Measurements from ENCODE around the gene DELE1. TPM values are rescaled to one million over a fixed set of nuclear protein-coding genes. Genes with fewer than 3 reads are reported as not detected.

The DELE1 gene
- polyA plus RNA-seq, 1 donor, result 91.3 TPM

DNA sequence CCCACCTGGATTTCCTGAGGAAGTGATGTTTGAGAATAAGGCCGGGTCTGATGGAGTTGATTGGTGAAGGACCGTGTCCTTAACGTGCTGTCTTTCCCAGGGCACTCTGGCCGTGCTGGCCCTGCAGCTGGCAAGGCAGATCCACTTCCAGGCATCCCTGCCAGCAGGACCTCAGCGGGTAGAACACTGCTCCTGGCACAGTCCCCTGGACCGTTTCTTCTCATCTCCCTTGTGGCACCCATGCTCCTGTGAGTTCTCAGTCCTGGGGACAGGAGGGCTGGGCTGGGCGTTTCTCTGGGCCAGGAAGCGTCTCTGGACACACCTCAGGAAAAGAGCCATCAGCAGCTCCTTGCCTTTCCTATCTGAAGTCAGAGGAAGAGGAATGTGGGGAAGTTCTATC, 4.4 kb downstream of the DELE1 start:
- DNase-seq, result no peak

DNA sequence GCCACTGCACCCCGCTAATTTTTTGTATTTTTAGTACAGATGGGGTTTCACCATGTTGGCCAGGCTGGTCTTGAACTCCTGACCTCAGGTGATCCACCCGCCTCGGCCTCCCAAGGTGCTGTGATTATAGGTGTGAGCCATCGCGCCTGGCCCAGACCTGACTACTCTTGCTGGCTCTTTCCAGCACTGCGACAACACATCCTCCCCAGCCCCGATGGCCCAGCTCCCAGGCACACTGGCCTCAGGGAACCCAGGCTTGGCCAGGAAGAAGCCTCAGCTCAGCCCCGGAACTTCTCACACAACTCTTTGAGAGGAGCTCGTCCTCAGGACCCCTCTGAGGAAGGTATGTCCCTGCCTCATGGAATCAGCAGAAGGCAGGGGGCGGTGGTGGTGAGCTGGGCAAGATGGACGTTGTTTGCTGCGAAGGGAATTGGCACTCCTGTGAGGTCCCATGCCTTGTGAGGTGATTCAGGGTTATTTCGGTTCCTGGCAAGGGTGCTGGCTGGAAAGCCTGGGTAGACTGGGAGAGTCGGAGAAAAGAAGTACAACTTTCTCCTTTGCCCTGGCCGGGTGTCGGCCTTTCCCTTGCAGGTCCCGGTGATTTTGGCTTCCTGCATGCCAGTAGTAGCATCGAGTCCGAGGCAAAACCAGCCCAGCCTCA, 5.9 kb downstream of the DELE1 start:
- DNase-seq, result no peak

DNA sequence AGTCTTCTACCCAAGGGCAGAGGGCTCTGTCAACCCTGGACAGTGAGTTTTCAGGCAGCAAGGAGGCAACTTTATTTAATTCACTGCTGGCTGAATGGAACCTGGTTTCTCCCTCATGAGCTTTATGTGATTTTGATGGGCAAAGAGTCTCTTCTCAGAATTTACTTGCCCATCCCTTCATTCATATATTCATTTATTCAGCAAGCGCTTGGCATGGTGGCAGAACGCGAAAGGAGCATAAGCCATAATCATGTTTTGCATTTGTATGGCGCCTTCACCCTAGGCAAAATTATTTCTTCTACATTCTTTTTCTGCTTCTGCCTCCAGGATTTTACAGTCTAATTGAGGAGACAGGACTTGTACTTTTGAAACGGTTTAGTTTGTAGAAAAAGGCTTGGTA, 8.0 kb downstream of the DELE1 start:
- DNase-seq, result no peak

DNA sequence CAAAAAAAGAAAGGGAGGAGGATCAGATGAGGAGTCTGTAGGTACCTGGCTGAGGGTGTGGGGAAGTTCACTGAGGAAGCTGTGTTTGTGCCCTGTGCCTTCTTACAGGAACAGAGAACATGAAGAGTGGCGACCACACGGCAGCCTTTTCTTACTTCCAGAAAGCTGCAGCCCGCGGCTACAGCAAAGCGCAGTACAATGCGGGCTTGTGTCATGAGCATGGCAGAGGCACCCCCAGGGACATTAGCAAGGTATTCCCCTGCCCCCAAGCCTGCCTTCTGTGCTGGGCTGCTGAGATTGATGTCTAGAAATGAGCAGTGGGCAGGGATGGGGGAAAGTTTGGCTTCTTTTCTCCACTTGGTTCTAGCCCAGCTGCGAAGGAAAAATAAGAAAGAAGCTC, 9.5 kb downstream of the DELE1 start:
- no peak for DNase-seq

DNA sequence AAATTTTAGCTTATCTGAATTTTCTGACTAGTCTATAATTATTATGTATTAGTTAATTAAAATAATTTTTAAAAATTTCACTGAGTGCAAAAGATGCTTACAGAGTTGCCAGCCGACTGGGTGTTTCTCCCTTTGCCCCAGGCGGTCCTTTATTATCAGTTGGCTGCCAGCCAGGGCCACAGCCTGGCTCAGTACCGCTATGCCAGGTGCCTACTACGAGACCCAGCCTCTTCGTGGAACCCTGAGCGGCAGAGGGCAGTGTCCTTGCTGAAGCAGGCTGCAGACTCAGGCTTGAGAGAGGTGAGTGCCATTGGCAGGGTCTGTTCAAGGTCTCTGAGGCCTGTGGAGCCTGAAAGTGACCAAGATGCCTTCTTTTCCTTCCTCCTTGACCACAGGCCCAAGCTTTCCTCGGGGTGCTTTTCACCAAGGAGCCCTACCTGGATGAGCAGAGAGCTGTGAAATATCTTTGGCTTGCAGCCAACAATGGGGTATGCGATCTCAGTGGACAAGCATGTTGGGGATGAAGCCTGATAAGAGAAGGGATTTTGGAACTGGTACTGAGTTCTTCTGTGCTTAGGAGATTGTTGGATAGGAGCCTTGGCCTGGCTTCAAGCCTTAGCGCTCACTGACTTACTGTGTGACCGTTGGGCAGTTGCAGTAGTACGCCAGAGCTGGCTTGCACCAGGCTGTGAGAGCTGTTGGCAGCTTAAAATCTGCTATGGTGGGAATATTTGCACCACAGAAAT, 10.6 kb downstream of the DELE1 start:
- DNase-seq, result no peak

DNA sequence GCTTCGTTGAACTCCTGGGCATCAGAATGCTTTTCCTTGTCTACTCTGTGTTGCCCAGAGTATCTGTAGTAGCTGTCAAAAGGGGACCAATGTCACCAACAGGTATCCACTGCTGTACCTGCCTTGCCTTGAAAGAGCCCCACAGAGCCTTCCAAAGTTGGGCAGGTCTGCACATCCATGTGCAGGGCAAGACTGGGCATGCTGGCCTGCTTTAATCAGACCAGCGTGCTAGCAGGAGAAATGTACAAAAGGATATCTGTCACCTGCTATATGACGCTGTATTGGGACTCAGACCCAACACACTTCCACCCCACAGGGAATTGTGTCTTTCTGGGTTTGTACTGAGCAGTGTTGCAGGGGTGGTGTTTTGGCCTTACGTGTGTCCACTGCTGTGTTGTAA, 11.9 kb downstream of the DELE1 start:
- DNase-seq, result no peak

DNA sequence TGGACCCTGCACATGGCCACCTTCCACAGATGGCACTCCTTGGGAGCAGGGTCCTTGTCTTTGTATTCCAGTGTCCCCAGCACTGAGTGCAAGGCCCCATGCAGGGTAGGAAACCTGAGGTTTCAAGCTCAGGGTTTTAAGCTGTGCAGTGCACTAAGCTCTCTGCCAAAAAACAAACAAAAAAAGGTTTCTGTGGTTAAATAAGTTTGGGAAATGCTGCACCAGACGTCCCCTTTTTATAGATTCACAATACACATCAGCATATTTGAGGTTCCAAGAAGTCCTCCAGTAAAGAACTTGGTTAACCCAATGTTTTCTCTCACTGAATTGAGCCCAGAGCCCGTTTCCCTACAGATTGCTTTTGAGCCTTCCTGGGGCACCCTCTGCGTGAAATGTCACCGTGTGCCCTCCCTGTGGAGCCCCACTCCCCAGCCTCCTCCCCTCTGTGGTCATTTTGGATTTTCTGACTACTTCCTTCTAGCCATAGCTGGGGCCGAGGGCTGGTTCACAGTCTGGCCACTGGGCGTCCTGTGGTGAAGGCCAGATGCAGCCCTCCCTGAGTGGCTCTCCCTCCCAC, 17.1 kb downstream of the DELE1 start:
- DNase-seq, result no peak

DNA sequence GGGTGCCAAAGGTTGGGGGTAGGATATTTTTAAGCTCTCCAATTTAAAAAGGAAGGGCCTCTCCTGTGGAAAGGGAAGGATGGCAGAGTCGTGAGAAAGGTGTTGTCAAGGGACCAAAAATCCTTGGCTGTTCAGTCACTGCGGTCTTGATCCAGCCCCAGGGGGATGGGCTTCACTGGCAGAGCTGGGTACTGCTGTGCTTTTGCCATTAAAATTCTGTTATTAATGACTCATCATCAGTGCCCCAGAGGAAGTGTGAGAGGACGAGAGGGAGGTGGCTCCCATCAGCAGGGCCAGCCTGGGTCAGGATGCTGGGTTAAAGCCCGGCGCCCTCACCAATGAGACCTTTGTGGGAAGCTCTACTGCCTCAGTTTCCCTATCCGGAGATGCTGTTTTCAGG, 17.6 kb downstream of the DELE1 start:
- DNase-seq, result no peak

DNA sequence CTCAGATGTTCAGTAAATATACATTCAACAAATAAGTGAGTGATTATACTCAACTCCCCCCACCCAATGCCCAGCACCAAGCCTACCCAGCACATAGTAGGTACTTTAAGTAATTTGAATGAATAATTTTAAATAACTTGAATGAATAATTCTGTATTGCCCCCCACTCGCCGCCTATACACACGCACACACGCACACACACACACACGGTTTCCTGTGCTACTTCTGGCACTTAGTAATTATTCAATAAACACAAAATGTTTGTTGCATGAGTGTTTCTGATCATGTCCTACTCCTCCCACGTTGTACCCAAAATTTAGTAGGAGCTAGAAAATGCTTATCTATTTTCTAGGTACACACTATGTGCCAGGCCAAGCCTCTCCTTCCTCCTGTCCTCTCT, 18.1 kb downstream of the DELE1 start:
- DNase-seq, result no peak

DNA sequence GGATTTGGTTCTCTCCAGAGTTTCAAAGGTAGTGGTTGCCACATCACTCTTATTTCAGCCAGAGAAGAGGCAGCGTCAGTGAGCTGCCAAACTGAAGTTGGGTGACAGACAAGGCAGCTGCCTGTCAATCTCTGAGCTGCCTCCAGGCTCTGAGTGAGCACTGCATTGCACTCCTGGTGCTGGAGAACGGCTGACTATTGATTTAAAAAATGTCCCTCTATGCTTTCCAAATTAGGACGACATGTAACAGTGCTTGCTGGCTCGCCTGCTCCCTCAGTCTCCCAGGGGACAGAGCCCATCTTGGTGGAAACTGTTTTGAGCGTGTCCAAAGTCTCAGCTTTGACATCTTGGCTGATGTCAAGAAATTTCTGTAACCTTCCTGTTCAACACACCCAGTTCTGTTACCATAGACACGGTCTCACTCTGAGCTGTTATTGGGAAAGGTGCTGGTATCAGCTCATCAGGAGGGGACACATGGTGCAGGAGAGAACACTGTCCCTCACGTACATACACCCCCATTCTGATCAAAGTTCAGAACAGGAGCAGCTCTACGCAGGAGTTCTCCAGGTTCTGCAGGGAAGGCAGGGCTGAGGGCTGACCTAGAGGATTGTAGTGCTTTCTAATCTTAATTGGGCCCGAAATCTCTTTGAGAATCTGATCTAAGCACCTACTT, 18.6 kb downstream of the DELE1 start:
- DNase-seq, result no peak

DNA sequence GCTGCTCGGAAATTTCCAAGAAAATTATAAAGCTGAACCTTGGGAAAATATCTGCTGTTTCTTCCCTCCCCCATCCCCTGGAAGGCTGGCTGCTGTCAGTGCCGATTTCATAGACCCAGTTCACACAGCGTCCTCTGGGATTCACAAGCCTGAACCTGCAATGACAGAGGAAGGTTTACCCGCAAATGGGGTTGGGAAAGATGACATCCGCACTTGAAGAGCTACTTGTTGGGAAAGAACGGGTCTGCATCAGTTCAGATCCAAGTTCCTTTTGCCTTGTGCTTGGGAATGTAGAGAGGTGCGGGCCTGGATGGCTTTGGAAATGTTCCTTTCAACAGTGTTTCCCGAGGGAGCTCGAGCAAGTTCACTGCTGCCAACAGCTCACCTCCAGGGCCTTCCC, 20.4 kb downstream of the DELE1 start:
- no peak for DNase-seq

DNA sequence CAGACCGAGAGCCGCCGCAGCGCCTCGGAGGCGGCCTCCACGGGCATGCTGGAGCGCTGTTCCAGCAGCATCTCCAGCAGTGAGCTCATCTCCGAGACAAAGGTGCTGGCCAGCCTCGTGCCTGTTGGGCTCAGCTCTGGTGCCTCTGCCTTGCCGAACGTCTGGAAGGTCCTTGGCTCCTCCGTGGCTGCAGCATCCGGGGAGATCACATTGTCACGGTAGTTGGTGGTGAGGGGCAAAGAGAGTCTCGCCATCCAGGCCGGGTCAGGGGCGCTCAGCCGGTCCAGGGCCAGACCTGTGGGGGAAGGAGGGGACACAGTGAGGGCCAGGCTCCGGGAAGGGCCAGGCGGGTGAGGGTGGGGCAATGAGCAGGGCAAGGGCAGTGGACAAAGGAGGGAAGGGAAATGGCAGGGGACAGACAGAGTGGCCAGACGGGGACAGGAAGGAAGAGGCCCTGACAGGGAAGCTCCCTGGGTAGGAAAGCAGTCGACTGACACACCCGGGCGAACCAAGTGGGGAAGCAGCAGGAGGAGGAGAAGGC, 21.9 kb downstream of the DELE1 start:
- peak; percentile 38 for DNase-seq

DNA sequence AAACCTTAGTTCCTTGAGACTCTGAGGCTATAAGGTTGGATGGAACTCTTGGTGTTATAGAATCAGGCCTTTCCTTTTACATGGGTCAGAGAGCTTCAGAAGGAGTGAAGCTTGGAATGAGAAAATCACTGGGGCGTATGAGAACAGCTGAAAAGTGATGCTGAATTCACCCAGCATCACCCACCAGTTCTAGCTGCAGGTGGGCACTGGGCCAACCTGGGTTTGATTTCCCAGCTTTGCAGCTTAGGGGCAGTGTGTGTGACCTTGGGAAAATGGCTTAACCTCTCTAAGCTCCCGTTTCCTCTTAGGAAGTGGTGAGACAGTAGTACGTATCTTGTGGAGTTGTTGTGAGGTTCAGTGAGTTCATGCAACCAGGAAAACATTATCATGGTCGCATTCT, 23.6 kb downstream of the DELE1 start:
- no peak for DNase-seq

DNA sequence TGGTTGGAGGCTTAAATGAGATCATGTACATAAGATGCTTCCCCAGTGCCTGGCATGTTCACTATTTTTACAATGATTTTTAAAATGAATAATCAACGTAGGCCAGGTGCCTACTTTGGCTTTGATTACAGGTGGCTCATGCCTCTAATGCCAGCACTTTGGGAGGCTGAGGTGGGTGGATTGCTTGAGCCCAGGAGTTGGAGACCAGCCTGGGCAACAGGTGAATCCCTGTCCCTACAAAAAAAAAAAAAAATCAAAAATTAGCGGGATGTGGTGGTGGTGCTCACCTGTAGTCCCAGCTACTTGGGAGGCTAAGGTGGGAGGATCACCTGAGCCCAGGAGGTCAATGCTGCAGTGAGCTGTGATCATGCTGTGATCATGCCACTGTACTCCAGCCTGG, 25.1 kb downstream of the DELE1 start:
- DNase-seq, result no peak

DNA sequence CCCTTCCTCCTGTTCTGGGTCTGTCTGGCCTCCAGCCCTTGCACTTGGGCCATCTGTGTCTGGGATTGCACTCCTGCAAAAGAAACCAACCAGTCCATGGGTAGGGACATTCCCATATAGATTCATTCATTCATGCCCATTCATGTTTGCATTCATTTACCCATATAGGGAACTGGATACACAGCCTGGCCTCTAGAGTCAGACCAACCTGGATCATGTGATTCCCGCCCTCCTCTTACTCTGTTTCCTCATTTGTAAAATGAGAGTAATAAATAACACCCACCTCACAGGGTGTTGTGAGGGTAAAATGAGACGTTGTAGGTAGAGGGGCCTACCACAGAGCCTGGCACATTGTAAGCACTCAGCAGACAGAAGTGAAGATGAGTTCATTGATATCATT, 25.8 kb downstream of the DELE1 start:
- no peak for DNase-seq

DNA sequence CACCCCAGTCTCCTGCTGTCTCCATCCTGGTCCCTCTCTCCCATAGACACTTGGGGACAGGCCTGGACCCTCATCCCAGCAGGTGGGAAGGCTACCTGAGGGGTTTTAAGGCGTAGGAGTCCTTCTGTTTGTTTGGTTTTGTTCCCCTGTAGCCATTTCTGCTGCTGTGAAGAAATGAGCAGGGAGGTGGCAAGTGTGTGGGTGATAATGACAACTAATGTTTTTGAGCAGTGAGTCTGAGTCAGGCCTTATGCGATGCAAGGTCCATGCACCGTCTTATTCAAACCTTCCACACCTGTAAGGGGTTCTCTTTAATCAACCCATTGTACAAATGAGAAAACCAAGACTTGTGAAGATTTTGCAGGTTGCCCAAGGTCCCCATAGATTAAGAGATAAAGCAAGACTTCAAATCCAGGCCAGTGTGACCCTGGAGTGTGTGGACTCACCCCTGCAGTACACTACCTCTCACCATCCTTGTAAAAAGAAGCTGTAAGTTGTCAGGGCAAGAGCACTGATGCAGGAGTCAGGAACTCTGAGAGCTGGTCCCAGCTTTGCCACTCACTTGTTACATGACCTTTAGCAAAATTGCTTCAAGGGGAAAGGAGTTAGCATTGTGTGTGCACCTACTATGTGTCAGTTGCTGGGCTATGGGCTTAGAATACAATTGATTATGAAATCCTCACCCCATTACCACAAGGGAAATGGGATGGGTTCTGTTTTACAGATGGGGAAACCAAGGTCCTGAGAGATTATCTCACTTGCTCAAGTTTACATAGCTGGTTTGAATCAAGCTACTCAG, 26.7 kb downstream of the DELE1 start:
- DNase-seq, result no peak

DNA sequence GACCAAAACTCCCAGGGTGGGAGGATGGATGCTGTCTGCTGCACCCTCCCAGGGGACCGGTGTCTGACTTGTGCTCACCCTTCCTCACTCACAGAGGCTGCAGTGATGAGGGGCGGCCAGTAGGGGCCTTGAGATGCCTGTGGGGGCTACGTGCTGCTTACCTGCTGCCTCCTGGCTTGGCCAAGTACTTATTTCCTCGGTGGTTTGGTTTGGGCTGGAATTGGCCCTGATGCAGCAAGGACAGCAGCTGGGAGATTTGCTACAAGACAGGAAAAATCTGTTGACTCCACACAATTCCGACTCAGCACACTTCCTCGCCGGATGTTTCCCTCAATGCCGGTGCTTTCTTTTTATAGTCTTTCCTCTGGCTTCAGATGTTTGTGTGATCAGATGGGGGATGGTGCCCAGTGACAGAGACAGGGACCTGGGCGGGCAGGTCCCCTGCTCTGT, 27.7 kb downstream of the DELE1 start:
- no peak for DNase-seq

DNA sequence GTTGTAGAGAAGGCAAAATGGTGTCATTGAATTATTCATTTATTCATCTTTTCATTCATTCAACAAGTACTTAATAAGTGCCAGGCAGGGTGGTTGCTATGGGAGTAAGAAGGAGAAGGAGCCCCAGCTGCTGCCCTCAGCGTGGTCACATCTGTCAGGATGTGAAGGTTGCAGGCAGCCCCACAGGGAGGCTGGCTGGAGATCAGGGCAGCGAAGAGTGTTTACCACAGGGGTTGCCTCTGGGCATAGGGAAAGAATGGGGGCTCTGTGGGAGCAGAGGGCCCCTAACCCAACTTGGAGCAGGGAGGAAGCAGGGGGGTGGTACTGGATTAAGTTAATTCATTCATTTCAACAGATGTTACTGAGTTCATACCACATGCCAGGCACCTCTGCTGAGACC, 28.3 kb downstream of the DELE1 start:
- DNase-seq, result no peak

DNA sequence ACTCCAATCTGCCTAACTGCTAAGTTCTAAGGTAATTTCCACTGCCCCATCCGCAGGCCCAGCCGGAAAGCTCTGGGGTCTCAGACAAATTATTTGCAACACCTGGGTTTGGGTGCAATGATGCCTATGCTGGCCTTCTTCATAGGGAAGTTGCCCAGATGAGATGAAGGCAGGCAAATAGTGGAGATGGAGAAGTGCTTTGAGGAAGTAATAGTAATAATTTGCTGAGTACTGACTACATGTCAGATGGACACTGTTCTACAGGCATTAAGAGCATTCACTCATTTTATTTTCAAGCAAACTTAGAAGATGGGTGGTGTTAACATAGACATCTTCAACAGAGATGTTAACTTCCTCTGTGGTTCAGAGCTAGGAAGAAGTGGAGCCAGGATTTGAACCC, 30.5 kb downstream of the DELE1 start:
- no peak for DNase-seq

DNA sequence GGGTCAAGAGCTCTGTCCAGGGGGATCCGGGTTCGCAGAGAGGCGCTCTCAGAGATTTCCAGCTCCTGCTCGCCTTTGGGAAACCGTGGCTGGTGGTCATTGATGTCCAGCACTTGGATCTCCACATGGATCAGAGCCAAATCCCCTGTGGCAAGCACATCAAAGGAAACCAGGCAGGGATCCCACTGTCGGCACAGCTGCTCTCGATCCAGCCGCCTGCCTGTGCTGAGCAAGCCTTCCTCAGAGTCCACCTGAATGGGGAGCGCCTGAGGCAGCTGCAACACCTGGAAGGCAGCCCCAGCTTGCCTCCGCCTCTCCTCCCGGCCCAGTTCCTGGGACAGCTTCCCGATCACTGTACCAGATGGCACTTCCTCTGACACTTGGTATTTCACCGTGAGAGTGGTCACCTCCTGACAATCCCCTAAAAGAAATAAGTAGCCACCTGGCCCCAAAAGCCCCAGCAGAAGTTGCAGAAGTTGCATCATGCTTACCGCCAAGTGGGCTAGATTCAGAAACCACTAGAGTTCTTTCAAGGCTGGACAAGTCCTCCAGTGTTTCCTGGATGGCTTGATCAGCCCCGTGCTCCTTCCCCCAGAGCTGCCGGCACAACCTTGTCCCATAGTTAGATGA, 33.8 kb downstream of the DELE1 start:
- no peak for DNase-seq

DNA sequence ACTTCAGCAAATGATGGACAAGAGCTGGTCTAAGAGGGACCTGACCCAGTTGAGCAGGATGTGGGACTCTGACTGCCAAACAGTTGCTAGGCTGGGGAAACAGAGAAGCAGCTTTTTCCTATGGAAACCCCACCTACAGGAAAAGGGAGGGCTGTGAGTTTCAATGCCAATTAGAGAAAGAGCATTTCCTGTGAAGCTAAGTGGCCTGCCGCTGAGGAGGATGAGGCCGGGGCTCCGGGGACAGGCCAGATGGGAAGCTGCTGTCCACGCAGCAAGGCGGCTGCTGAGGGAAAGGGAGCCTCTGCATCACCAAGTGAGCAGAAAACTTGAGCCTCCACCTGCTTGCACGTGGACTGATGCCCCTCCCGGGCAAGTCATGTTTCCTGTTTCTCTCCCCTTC, 34.4 kb downstream of the DELE1 start, which contains the start of gene PCDH12:
PCDH12 (minus strand) TSS at position 90 of the 400 bp plus-strand sequence. CDS start 351 bp downstream, outside the sequence.
- peak; percentile 82 for DNase-seq

Measured in hindlimb muscle (tissue), 1 donor.